ENCODE data around the gene BHMT2.

DNA sequence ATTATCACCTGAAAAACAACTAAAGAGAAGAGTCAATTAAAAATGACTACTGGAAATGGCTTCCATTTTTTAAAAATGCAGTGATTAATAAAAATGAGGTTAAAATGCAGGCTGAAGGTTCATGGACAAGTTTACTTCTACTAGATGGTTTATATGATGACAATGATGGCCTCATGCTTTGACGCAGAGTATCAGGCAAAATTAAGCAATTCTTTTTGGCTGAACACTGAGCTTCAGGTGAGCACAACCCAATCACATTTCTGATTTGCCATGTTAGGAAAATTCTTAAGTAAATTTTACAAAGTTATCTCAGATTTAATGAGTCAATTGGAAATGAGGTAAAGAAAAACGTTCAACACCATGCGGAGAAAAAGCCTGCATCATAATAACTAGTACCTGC is 22.4 kb upstream of the BHMT2 start:
- TF ChIP-seq, protein P1, sequence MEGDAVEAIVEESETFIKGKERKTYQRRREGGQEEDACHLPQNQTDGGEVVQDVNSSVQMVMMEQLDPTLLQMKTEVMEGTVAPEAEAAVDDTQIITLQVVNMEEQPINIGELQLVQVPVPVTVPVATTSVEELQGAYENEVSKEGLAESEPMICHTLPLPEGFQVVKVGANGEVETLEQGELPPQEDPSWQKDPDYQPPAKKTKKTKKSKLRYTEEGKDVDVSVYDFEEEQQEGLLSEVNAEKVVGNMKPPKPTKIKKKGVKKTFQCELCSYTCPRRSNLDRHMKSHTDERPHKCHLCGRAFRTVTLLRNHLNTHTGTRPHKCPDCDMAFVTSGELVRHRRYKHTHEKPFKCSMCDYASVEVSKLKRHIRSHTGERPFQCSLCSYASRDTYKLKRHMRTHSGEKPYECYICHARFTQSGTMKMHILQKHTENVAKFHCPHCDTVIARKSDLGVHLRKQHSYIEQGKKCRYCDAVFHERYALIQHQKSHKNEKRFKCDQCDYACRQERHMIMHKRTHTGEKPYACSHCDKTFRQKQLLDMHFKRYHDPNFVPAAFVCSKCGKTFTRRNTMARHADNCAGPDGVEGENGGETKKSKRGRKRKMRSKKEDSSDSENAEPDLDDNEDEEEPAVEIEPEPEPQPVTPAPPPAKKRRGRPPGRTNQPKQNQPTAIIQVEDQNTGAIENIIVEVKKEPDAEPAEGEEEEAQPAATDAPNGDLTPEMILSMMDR (IDR thresholded peaks at IDR 0.05), result no peak
- no peak for TF ChIP-seq POLR2A (IDR thresholded peaks at IDR 0.05)

All from testis (tissue), 2 donors.